ENCODE data around the gene RPP25. TPM values are rescaled to one million over a fixed set of nuclear protein-coding genes. Genes with fewer than 3 reads are reported as not detected.

RPP25 gene
- total and polyA plus RNA-seq, 2 of the 13 experiments (the other 11 are each of a cell fraction or from before 2014, with no cell fraction given) = 0.05 to 0.11 TPM

DNA sequence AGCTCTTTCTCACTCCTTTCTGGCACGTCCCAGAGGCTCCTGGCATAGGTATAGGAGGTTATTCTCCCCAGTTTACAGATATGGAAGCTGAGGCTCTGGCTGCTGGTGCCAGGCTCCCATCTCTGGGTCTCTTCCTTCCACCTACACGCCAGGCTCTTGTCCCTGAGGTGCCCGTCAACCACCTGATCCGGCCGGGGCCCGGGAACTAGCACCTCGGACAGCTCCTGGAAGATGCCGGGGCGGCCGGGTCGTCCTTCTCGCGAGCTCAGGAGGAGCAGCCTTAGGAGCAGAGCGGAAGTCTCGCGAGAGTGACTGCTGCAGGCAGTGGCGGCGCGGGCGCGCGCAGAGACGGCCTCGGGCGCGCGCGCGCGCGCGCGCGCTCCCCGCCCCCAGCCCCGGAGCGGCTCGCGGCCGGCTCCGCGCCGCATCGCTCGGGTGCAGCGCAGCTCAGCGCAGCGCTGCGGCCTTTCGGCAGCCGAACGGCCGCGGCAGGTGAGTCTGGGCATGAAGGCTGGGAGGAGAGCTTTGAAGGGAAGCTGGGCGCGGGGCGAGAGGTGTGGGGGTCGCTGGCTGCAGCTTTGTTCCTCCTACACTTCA lies 38.7 kb upstream of the RPP25 start, which contains the start of gene SCAMP5 (continued):
- TF ChIP-seq, protein P1, sequence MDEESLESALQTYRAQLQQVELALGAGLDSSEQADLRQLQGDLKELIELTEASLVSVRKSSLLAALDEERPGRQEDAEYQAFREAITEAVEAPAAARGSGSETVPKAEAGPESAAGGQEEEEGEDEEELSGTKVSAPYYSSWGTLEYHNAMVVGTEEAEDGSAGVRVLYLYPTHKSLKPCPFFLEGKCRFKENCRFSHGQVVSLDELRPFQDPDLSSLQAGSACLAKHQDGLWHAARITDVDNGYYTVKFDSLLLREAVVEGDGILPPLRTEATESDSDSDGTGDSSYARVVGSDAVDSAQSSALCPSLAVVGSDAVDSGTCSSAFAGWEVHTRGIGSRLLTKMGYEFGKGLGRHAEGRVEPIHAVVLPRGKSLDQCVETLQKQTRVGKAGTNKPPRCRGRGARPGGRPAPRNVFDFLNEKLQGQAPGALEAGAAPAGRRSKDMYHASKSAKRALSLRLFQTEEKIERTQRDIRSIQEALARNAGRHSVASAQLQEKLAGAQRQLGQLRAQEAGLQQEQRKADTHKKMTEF (CRISPR knock-in tag; IDR thresholded peaks at IDR 0.05) = peak; percentile 47; the same call in 1 of the 2 replicates
- TF ChIP-seq STAT5B (CRISPR knock-in tag; IDR thresholded peaks at IDR 0.05) = peak; percentile 83; the same call in 1 of the 2 replicates
- TF ChIP-seq HDAC6 (IDR thresholded peaks at IDR 0.05; ENCODE audit: low read depth, low read length) = no peak
- peak; percentile 90; the same call in 1 of the 2 replicates for TF ChIP-seq MTF1 (CRISPR knock-in tag; IDR thresholded peaks at IDR 0.05)
- TF ChIP-seq JUNB (CRISPR knock-in tag; IDR thresholded peaks at IDR 0.05; ENCODE audit: borderline replicate concordance) = peak; percentile 51; the same call in 1 of the 2 replicates
- peak; percentile 91; the same call in 1 of the 2 replicates for TF ChIP-seq TGIF2 (CRISPR knock-in tag; IDR thresholded peaks at IDR 0.05)
- TF ChIP-seq, protein P2, sequence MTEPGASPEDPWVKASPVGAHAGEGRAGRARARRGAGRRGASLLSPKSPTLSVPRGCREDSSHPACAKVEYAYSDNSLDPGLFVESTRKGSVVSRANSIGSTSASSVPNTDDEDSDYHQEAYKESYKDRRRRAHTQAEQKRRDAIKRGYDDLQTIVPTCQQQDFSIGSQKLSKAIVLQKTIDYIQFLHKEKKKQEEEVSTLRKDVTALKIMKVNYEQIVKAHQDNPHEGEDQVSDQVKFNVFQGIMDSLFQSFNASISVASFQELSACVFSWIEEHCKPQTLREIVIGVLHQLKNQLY (CRISPR knock-in tag; IDR thresholded peaks at IDR 0.05) = 0 out of 2 replicates have a peak, but pooled peaks have one; percentile 42
- TF ChIP-seq, protein P3, sequence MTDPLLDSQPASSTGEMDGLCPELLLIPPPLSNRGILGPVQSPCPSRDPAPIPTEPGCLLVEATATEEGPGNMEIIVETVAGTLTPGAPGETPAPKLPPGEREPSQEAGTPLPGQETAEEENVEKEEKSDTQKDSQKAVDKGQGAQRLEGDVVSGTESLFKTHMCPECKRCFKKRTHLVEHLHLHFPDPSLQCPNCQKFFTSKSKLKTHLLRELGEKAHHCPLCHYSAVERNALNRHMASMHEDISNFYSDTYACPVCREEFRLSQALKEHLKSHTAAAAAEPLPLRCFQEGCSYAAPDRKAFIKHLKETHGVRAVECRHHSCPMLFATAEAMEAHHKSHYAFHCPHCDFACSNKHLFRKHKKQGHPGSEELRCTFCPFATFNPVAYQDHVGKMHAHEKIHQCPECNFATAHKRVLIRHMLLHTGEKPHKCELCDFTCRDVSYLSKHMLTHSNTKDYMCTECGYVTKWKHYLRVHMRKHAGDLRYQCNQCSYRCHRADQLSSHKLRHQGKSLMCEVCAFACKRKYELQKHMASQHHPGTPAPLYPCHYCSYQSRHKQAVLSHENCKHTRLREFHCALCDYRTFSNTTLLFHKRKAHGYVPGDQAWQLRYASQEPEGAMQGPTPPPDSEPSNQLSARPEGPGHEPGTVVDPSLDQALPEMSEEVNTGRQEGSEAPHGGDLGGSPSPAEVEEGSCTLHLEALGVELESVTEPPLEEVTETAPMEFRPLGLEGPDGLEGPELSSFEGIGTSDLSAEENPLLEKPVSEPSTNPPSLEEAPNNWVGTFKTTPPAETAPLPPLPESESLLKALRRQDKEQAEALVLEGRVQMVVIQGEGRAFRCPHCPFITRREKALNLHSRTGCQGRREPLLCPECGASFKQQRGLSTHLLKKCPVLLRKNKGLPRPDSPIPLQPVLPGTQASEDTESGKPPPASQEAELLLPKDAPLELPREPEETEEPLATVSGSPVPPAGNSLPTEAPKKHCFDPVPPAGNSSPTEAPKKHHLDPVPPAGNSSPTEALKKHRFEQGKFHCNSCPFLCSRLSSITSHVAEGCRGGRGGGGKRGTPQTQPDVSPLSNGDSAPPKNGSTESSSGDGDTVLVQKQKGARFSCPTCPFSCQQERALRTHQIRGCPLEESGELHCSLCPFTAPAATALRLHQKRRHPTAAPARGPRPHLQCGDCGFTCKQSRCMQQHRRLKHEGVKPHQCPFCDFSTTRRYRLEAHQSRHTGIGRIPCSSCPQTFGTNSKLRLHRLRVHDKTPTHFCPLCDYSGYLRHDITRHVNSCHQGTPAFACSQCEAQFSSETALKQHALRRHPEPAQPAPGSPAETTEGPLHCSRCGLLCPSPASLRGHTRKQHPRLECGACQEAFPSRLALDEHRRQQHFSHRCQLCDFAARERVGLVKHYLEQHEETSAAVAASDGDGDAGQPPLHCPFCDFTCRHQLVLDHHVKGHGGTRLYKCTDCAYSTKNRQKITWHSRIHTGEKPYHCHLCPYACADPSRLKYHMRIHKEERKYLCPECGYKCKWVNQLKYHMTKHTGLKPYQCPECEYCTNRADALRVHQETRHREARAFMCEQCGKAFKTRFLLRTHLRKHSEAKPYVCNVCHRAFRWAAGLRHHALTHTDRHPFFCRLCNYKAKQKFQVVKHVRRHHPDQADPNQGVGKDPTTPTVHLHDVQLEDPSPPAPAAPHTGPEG (CRISPR knock-in tag; IDR thresholded peaks at IDR 0.05) = peak; percentile 82; the same call in 1 of the 2 replicates
- no peak for TF ChIP-seq SRSF1 (optimal IDR thresholded peaks at IDR 0.05; ENCODE audit: low read depth, low read length)
- TF ChIP-seq, protein P4, sequence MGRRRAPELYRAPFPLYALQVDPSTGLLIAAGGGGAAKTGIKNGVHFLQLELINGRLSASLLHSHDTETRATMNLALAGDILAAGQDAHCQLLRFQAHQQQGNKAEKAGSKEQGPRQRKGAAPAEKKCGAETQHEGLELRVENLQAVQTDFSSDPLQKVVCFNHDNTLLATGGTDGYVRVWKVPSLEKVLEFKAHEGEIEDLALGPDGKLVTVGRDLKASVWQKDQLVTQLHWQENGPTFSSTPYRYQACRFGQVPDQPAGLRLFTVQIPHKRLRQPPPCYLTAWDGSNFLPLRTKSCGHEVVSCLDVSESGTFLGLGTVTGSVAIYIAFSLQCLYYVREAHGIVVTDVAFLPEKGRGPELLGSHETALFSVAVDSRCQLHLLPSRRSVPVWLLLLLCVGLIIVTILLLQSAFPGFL (CRISPR knock-in tag; IDR thresholded peaks at IDR 0.05) = 0 out of 2 replicates have a peak, but pooled peaks have one; percentile 45
- no peak for TF ChIP-seq MTA1 (CRISPR knock-in tag; IDR thresholded peaks at IDR 0.05; ENCODE audit: borderline replicate concordance)
- peak; percentile 95 for TF ChIP-seq SALL1 (CRISPR knock-in tag; IDR thresholded peaks at IDR 0.05)
- no peak for TF ChIP-seq ZNF556 (CRISPR knock-in tag; IDR thresholded peaks at IDR 0.05; ENCODE audit: borderline replicate concordance)
- TF ChIP-seq HNF4A (CRISPR knock-in tag; IDR thresholded peaks at IDR 0.05) = no peak
- TF ChIP-seq, protein P5, sequence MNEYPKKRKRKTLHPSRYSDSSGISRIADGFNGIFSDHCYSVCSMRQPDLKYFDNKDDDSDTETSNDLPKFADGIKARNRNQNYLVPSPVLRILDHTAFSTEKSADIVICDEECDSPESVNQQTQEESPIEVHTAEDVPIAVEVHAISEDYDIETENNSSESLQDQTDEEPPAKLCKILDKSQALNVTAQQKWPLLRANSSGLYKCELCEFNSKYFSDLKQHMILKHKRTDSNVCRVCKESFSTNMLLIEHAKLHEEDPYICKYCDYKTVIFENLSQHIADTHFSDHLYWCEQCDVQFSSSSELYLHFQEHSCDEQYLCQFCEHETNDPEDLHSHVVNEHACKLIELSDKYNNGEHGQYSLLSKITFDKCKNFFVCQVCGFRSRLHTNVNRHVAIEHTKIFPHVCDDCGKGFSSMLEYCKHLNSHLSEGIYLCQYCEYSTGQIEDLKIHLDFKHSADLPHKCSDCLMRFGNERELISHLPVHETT (CRISPR knock-in tag; conservative IDR thresholded peaks at IDR 0.05) = peak; percentile 79
- 0 out of 2 replicates have a peak, but pooled peaks have one; percentile 58 for TF ChIP-seq SP140L (CRISPR knock-in tag; IDR thresholded peaks at IDR 0.05; ENCODE audit: borderline replicate concordance)
- TF ChIP-seq ATF7 (IDR thresholded peaks at IDR 0.05) = no peak
- TF ChIP-seq ATF7 (CRISPR knock-in tag; IDR thresholded peaks at IDR 0.05) = no peak
- TF ChIP-seq CCDC6 (CRISPR knock-in tag; IDR thresholded peaks at IDR 0.05) = peak; percentile 73; the same call in 1 of the 2 replicates
- peak; percentile 53 for TF ChIP-seq ZNF747 (CRISPR knock-in tag; IDR thresholded peaks at IDR 0.05; ENCODE audit: borderline replicate concordance)

Data from HepG2 (cell line).